GM23338 (cell line): Measurements from ENCODE around the gene ERFE. TPM values are rescaled to one million over a fixed set of nuclear protein-coding genes. Genes with fewer than 3 reads are reported as not detected.

Source experiments
- ATAC-seq: fragments of 200-7000 bp; cut with Tn5 transposase; 3 replicates; pipeline ENCODE4 v1.9.1; 2020
- DNase-seq: peaks from one replicate; pipeline ENCODE4 v3.0.0-alpha.2; 2015; ENCODE audit warnings: low spot score
- H2AFZ ChIP-seq: fragments of 200-600 bp; sonication (generic); 2 replicates; pipeline ENCODE4 v1.8.0; 2016; ENCODE audit warnings: antibody characterized with exemption, mild to moderate bottlenecking, moderate library complexity
- H3F3A ChIP-seq: fragments of 200-600 bp; sonication (generic); replicated peaks from 2 replicates; pipeline ENCODE4 v1.8.0; 2017; ENCODE audit warnings: antibody characterized with exemption, mixed run types, low read depth
- H3K27ac ChIP-seq: fragments of 200-600 bp; sonication (generic); 2 replicates; pipeline ENCODE4 v1.6.1; 2016; ENCODE audit warnings: low read depth
- H3K27me3 ChIP-seq: fragments of 200-600 bp; sonication (generic); 2 replicates; pipeline ENCODE4 v1.8.0; 2016; ENCODE audit warnings: mild to moderate bottlenecking, mixed run types, moderate library complexity; ENCODE audit not compliant: insufficient read depth
- H3K36me3 ChIP-seq: fragments of 200-600 bp; sonication (generic); 2 replicates; pipeline ENCODE4 v1.8.0; 2016; ENCODE audit warnings: mild to moderate bottlenecking; ENCODE audit not compliant: insufficient read depth
- H3K4me1 ChIP-seq: fragments of 200-600 bp; sonication (generic); 2 replicates; pipeline ENCODE4 v1.8.0; 2016; ENCODE audit warnings: mild to moderate bottlenecking, moderate library complexity; ENCODE audit not compliant: insufficient read depth
- H3K4me2 ChIP-seq: fragments of 200-600 bp; sonication (generic); 2 replicates; pipeline ENCODE4 v1.7.1; 2017; ENCODE audit warnings: mixed run types
- H3K4me3 ChIP-seq: fragments of 200-600 bp; sonication (generic); 2 replicates; pipeline ENCODE4 v1.6.1; 2016; ENCODE audit warnings: mixed run types
- H3K79me2 ChIP-seq: fragments of 200-600 bp; sonication (generic); replicated peaks from 2 replicates; pipeline ENCODE4 v1.8.0; 2017; ENCODE audit warnings: mild to moderate bottlenecking; ENCODE audit not compliant: insufficient read depth
- H3K9me2 ChIP-seq: fragments of 200-600 bp; sonication (generic); 2 replicates; pipeline ENCODE4 v1.8.0; 2017; ENCODE audit not compliant: insufficient read depth
- H4K20me1 ChIP-seq: fragments of 200-600 bp; sonication (generic); replicated peaks from 2 replicates; pipeline ENCODE4 v1.8.0; 2017; ENCODE audit warnings: mild to moderate bottlenecking; ENCODE audit not compliant: insufficient read depth
- H3K27ac Mint-ChIP-seq: 2 replicates; pipeline ENCODE4 v1.8.0; 2020; ENCODE audit warnings: inconsistent platforms, mild to moderate bottlenecking, moderate library complexity, mixed read lengths
- H3K27me3 Mint-ChIP-seq: 3 replicates; pipeline ENCODE4 v1.8.0; 2022; ENCODE audit warnings: low read depth, mild to moderate bottlenecking, moderate library complexity, mixed read lengths, inconsistent platforms; ENCODE audit not compliant: insufficient read depth, poor library complexity
- H3K36me3 Mint-ChIP-seq: 3 replicates; pipeline ENCODE4 v1.8.0; 2021; ENCODE audit warnings: low read depth, mild to moderate bottlenecking, inconsistent platforms, moderate library complexity, mixed read lengths
- H3K4me1 Mint-ChIP-seq: 3 replicates; pipeline ENCODE4 v1.8.0; 2020; ENCODE audit warnings: mild to moderate bottlenecking, inconsistent platforms, mixed read lengths
- H3K4me3 Mint-ChIP-seq: 3 replicates; pipeline ENCODE4 v1.8.0; 2021; ENCODE audit warnings: moderate library complexity, mild to moderate bottlenecking, inconsistent platforms, mixed read lengths
- H3K9me3 Mint-ChIP-seq: 3 replicates; pipeline ENCODE4 v1.8.0; 2020; ENCODE audit warnings: moderate library complexity, mild to moderate bottlenecking, inconsistent platforms, mixed read lengths
- CREB1 ChIP-seq: fragments of 250-450 bp; sonication (Bioruptor Pico); IDR thresholded peaks from 2 replicates; pipeline ENCODE4 v1.5.0; 2020; ENCODE audit warnings: low read depth, mild to moderate bottlenecking, moderate library complexity
- EZH2 ChIP-seq: fragments of 200-600 bp; sonication (generic); IDR thresholded peaks from one replicate; pipeline ENCODE4 v1.8.0; 2017; ENCODE audit warnings: antibody characterized with exemption, mild to moderate bottlenecking, low read depth; ENCODE audit not compliant: unreplicated experiment
- EZH2phosphoT487 ChIP-seq: fragments of 200-600 bp; sonication (generic); IDR thresholded peaks from one replicate; pipeline ENCODE4 v1.8.1; 2018; ENCODE audit warnings: antibody characterized with exemption; ENCODE audit not compliant: unreplicated experiment
- NANOG ChIP-seq: IDR thresholded peaks from 2 replicates; pipeline ENCODE4 v1.6.1; 2016; ENCODE audit warnings: antibody characterized with exemption, borderline replicate concordance
- POLR2AphosphoS5 ChIP-seq: IDR thresholded peaks from 2 replicates; pipeline ENCODE4 v1.6.1; 2016; ENCODE audit warnings: antibody characterized with exemption, low read depth
- ZNF114 ChIP-seq: fragments of 250-450 bp; sonication (Bioruptor Pico); IDR thresholded peaks from 2 replicates; pipeline ENCODE4 v1.5.0; 2020; ENCODE audit warnings: mild to moderate bottlenecking, moderate library complexity
- ZNF331 ChIP-seq: fragments of 250-450 bp; sonication (Bioruptor Pico); IDR thresholded peaks from 2 replicates; pipeline ENCODE4 v1.5.0; 2020; ENCODE audit warnings: low read depth, mild to moderate bottlenecking, moderate library complexity
- polyA plus RNA-seq: library from polyadenylated mRNA; unstranded; fragments of >200 nt; fragmentation: Nextera tagmentation; extraction: Ambion mirVana; gene quantifications from 2 replicates; pipeline ENCODE4 v1.2.1, GENCODE V29; 2016
- total RNA-seq: library from RNA; depleted of rRNA; stranded (reverse); fragments of >200 nt; shearing (Covaris generic); gene quantifications from 2 replicates; pipeline ENCODE4 v1.2.3, GENCODE V29; 2014
- TF ChIP-seq, protein P1 (sequence below): IDR thresholded peaks from one replicate; pipeline ENCODE4 v1.6.1; 2018; ENCODE audit warnings: antibody characterized with exemption; ENCODE audit not compliant: unreplicated experiment

ERFE gene
- total and polyA plus RNA-seq, 2 experiments from 2014 or later, result 1.0 to 3.3 TPM

DNA sequence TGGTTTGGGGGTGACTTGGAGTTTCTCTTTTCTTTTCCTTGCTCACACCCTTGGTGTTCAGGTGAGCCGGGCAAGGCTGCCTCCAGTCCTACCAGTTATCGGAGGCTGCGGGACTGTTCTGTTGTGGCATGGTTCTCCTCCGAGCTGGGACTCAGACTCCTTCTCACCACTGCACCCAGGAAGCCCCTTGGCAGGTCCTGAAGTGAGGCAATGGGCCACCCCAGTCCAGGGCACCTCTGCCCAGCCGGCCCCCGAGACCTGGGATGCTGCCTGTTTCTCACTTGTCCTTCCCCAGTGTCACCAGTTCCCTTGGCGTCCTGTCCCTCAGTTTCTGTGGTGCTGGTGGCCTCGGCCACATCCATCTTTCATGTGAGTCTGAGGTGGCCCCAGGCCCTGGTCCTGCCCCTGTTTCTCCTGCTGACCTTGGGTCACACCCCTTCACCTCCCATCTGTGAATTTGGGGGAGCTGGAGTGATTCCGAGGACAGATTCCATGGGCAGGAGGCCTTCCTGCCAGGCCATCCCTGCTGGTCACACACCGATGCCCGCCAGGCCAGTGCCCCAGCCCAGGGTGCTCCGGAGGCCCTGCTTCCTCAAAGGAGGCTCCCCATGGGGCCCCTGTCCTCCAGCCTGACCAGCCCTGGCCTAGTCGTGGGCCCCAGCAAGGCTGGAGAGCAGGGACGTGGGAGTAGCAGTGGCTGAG, 26.9 kb upstream of the ERFE start:
- no peaks in the 10 kb centered on the region for H3K4me1 ChIP-seq
- H3K36me3 ChIP-seq, result no peaks in the 10 kb centered on the region
- H4K20me1 ChIP-seq, result no peaks in the 10 kb centered on the region
- Mint-ChIP-seq H3K27me3 (peaks cover 8% of the 10 kb centered on the region), H3K4me1 (peaks cover 5% of the 10 kb centered on the region; the same call in 1 of the 3 replicates), H3K9me3 (no peaks in the 10 kb centered on the region), H3K4me3 (no peak overlapping the region), H3K36me3 (no peaks in the 10 kb centered on the region), H3K27ac (no peak overlapping the region)
- no peaks in the 10 kb centered on the region; the same call in 1 of the 2 replicates for H3F3A ChIP-seq
- DNase-seq (no peak), ATAC-seq (no peak)
- TF ChIP-seq ZNF114 (CRISPR knock-in tag) (no peak), POLR2AphosphoS5 (no peak), NANOG (no peak), EZH2 (no peak), ZNF331 (CRISPR knock-in tag) (no peak)
- TF ChIP-seq, protein P1, sequence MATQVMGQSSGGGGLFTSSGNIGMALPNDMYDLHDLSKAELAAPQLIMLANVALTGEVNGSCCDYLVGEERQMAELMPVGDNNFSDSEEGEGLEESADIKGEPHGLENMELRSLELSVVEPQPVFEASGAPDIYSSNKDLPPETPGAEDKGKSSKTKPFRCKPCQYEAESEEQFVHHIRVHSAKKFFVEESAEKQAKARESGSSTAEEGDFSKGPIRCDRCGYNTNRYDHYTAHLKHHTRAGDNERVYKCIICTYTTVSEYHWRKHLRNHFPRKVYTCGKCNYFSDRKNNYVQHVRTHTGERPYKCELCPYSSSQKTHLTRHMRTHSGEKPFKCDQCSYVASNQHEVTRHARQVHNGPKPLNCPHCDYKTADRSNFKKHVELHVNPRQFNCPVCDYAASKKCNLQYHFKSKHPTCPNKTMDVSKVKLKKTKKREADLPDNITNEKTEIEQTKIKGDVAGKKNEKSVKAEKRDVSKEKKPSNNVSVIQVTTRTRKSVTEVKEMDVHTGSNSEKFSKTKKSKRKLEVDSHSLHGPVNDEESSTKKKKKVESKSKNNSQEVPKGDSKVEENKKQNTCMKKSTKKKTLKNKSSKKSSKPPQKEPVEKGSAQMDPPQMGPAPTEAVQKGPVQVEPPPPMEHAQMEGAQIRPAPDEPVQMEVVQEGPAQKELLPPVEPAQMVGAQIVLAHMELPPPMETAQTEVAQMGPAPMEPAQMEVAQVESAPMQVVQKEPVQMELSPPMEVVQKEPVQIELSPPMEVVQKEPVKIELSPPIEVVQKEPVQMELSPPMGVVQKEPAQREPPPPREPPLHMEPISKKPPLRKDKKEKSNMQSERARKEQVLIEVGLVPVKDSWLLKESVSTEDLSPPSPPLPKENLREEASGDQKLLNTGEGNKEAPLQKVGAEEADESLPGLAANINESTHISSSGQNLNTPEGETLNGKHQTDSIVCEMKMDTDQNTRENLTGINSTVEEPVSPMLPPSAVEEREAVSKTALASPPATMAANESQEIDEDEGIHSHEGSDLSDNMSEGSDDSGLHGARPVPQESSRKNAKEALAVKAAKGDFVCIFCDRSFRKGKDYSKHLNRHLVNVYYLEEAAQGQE, result no peak
- no peaks in the 10 kb centered on the region for H3K27me3 ChIP-seq
- H3K4me2 ChIP-seq, result no peak overlapping the region
- H3K9me2 ChIP-seq, result no peaks in the 10 kb centered on the region
- H2AFZ ChIP-seq, result no peak overlapping the region
- no peaks in the 10 kb centered on the region for H3K79me2 ChIP-seq
- no peak overlapping the region for H3K4me3 ChIP-seq
- H3K27ac ChIP-seq, result no peak overlapping the region

DNA sequence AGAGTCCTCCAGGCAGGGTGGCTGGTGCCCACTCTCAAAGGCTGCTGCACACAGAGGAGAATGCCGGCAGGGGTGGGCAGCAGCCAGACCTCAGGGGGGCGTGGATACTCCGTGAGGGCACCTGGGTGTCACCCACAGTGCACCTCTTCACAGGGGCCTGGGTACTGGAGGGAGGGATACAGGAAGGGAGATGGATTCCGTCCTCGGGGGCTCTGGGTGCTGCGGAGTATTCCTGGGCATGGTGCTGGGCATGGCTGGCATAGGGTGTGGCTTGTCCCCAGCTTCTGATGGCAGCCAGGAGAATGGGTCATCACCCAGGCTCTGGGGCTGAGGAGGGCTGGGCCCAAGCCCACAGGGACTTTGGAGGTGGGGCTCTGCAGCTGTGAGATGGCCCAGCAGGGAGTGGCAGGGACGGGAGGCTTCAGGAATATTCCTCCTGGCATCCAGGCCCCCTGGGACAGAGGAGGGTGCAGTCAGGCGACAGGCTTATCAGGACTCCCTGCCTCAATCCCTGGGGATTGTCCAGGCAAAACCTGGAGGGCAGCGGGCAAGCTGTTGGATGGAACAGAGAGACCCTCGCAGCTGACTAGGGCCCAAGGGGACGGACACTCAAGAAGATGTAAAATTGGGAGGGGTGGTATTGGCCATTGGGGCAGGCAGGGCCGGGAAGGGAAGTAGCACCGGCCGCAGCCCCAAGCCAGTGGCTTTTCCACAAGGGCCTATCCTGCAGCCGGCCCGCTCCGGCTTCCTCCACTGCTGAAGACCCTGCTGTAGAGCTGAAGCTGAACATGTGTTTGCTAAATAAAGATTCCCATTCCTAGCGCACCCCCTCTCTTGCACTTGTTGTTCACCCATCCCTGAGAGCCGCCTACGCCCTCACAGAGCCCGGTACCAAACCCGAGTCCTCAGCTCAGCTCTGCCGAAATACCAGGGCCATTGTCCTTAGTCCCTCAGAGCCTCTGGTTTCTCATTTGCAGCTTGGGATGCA, 26.0 kb upstream of the ERFE start:
- no peaks in the 10 kb centered on the region for H3K36me3 ChIP-seq
- Mint-ChIP-seq H3K27me3 (peaks cover 8% of the 10 kb centered on the region), H3K4me3 (no peak overlapping the region), H3K36me3 (no peaks in the 10 kb centered on the region), H3K9me3 (no peaks in the 10 kb centered on the region), H3K4me1 (peaks cover 5% of the 10 kb centered on the region; the same call in 1 of the 3 replicates), H3K27ac (no peak overlapping the region)
- no peak overlapping the region for H2AFZ ChIP-seq
- no peak overlapping the region for H3K4me2 ChIP-seq
- TF ChIP-seq, protein P1, result no peak
- TF ChIP-seq EZH2phosphoT487 (no peak), NANOG (no peak), CREB1 (CRISPR knock-in tag) (no peak)
- no peaks in the 10 kb centered on the region for H3K9me2 ChIP-seq
- DNase-seq, result no peak
- H3K27me3 ChIP-seq, result no peaks in the 10 kb centered on the region
- H3K4me3 ChIP-seq, result no peak overlapping the region
- H3K4me1 ChIP-seq, result no peaks in the 10 kb centered on the region
- no peak overlapping the region for H3K27ac ChIP-seq
- no peaks in the 10 kb centered on the region for H4K20me1 ChIP-seq
- no peak for ATAC-seq
- H3K79me2 ChIP-seq, result no peaks in the 10 kb centered on the region
- no peaks in the 10 kb centered on the region for H3F3A ChIP-seq
